ENCODE measurements around the gene KIRREL1. TPM values are rescaled to one million over a fixed set of nuclear protein-coding genes. Genes with fewer than 3 reads are reported as not detected.

The KIRREL1 gene
- total RNA-seq, 1 experiment from 2014 or later = 101 TPM

DNA sequence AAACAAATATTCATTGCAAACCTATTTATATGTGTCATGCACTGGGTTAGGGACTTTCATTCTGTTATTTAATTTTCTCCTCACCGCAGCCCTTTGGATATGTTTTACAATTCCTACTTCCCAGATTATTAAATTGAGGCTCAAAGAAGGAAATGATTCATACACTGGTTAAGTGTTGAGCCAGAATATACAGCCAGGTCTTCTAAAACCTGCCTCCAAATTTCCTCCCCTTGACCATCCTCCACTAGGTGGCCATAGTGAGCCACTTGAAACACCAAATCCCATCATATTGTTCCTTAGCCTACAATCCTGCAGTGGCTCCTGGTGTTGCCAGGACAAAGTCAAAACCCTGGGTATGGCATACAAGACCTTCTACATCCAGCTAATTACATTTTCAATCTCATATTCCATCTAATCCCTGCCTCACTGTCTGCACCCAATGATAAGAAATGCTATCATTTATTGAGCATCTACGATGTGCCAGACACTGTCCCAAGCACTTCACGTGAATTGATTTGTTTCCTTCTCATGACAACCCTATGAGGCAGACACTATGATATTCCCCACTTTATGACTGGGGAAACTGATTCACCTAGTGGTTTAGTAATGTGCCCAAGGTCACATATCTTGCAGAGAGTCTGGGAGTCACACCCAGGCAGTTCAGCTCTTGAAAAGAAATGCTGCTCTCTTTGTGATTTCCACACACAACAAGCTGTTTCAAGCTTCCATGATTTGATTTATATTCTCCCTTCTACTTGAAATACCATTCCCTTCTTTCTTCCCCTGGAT, 23.6 kb upstream of the KIRREL1 start:
- H3K27ac Mint-ChIP-seq (ENCODE audit: low read depth, unreplicated experiment) = peak overlapping the region; percentile 49
- no TSS peak for BruUV-seq (replicated peaks)

DNA sequence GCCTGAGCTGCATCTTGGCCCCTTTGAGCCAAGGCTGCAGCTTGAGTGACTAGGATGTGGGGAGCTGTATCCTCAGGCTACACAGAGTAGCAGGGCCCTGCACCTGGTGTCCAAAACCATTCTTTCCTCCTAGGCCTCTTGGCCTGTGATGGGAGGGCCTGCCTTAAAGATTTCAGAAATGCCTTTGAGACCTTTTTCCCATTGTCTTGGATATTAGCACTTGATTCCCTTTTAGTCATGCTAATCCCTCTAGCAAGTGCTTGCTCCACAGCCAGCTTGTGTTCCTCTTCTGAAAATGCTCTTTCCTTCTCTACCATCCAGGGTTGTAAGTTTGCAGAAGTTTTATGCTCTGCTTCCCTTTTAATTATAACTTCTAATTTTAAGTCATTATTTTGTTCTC, 21.7 kb upstream of the KIRREL1 start:
- no TSS peak for BruUV-seq (replicated peaks)
- TF ChIP-seq, protein P1, sequence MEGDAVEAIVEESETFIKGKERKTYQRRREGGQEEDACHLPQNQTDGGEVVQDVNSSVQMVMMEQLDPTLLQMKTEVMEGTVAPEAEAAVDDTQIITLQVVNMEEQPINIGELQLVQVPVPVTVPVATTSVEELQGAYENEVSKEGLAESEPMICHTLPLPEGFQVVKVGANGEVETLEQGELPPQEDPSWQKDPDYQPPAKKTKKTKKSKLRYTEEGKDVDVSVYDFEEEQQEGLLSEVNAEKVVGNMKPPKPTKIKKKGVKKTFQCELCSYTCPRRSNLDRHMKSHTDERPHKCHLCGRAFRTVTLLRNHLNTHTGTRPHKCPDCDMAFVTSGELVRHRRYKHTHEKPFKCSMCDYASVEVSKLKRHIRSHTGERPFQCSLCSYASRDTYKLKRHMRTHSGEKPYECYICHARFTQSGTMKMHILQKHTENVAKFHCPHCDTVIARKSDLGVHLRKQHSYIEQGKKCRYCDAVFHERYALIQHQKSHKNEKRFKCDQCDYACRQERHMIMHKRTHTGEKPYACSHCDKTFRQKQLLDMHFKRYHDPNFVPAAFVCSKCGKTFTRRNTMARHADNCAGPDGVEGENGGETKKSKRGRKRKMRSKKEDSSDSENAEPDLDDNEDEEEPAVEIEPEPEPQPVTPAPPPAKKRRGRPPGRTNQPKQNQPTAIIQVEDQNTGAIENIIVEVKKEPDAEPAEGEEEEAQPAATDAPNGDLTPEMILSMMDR (IDR thresholded peaks at IDR 0.05; ENCODE audit: unreplicated experiment) = no peak
- peaks cover 8% of the 10 kb centered on the region for H3K9me3 Mint-ChIP-seq (ENCODE audit: unreplicated experiment)
- ChIA-PET POLR2A (no interaction called here), CTCF (interaction anchor here (0.7 to 42.3 kb wide), 12 partner anchors 11 to 741 kb away, joined by 3 to 2587 read pairs (median 38); partner anchors contain the start of genes CD1D and KIRREL1)
- intact Hi-C loops (cut with micrococcal nuclease) = no loop called here
- no peak overlapping the region for H3K27ac Mint-ChIP-seq (ENCODE audit: low read depth, unreplicated experiment)
- H3K4me3 Mint-ChIP-seq (ENCODE audit: unreplicated experiment) = no peak overlapping the region
- H3K36me3 Mint-ChIP-seq (ENCODE audit: insufficient read depth, unreplicated experiment) = peaks cover 5% of the 10 kb centered on the region
- H3K4me1 Mint-ChIP-seq (ENCODE audit: insufficient read depth, unreplicated experiment) = peaks cover 28% of the 10 kb centered on the region
- no peaks in the 10 kb centered on the region for H3K27me3 Mint-ChIP-seq (ENCODE audit: insufficient read depth, unreplicated experiment)
- no peak for DNase-seq (ENCODE audit: unreplicated experiment)

More for the DNA sequence above, 23.6 kb upstream of the KIRREL1 start:
- no peaks in the 10 kb centered on the region for H3K27me3 Mint-ChIP-seq (ENCODE audit: insufficient read depth, unreplicated experiment)
- peaks cover 5% of the 10 kb centered on the region for H3K36me3 Mint-ChIP-seq (ENCODE audit: insufficient read depth, unreplicated experiment)
- DNase-seq (ENCODE audit: unreplicated experiment) = peak; percentile 95
- POLR2A ChIA-PET = interaction anchor here (0.6 to 3.0 kb wide), 15 partner anchors 16 to 1033 kb away, joined by 3 to 29 read pairs (median 8); a partner anchor contains a TSS
- TF ChIP-seq, protein P1 (IDR thresholded peaks at IDR 0.05; ENCODE audit: unreplicated experiment) = peak; percentile 94
- H3K4me3 Mint-ChIP-seq (ENCODE audit: unreplicated experiment) = peak overlapping the region; percentile 55
- peaks cover 8% of the 10 kb centered on the region for H3K9me3 Mint-ChIP-seq (ENCODE audit: unreplicated experiment)
- CTCF ChIA-PET = interaction anchor here (0.6 to 42.3 kb wide), 47 partner anchors 9 to 389 kb away, joined by 3 to 2587 read pairs (median 5); partner anchors contain the start of gene KIRREL1
- intact Hi-C loops (cut with micrococcal nuclease) = loop anchor here (1.0 to 2.0 kb wide), 8 partner anchors 22 to 1103 kb away; no protein-coding TSS in a partner anchor
- peaks cover 28% of the 10 kb centered on the region for H3K4me1 Mint-ChIP-seq (ENCODE audit: insufficient read depth, unreplicated experiment)

DNA sequence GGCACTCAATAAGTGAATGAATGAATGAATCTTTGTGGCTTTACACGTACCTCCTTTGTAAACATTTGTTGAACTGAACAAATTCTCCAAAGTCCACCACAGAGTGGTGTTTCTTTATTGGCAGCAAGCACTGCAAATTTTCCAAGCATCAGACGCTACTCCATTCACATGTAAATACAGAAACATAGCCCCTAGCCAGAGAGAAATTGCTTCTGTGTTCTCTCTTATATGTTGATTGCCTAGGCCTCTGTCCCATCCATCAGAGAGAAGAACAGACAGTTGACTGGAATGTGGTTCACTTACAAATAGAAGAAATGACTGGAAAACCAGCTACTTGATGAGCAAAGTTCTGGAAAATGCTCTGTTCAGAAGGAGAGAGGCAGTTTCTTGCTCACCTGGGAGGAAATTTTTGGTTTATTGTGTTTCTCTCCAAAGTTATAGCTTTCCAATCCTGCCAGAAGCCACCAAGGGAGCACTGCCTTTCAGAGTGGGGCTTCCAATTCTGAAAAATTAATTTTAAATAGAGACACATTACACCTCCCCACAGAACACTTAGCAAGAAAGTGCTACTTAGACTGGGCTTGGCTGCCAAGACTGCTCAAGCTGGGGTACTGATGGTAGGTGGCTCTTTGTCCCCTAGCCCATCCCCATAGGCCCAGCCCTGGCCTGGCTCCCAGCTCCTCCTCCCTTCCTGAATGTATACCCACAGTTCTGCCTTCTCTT, 18.1 kb upstream of the KIRREL1 start:
- TF ChIP-seq, protein P1 (IDR thresholded peaks at IDR 0.05; ENCODE audit: unreplicated experiment) = no peak
- POLR2A ChIA-PET = interaction anchor here (1.0 kb wide), 1 partner anchor 42 kb away, joined by 4 read pairs; no protein-coding TSS in a partner anchor
- Mint-ChIP-seq H3K36me3 (ENCODE audit: insufficient read depth, unreplicated experiment) (no peaks in the 10 kb centered on the region), H3K27me3 (ENCODE audit: insufficient read depth, unreplicated experiment) (no peaks in the 10 kb centered on the region), H3K27ac (ENCODE audit: low read depth, unreplicated experiment) (no peak overlapping the region), H3K9me3 (ENCODE audit: unreplicated experiment) (peaks cover 8% of the 10 kb centered on the region), H3K4me3 (ENCODE audit: unreplicated experiment) (no peak overlapping the region), H3K4me1 (ENCODE audit: insufficient read depth, unreplicated experiment) (peaks cover 3% of the 10 kb centered on the region)
- CTCF ChIA-PET = interaction anchor here (0.5 to 42.3 kb wide), 5 partner anchors 10 to 395 kb away, joined by 3 to 2587 read pairs (median 165); partner anchors contain the start of gene KIRREL1
- DNase-seq (ENCODE audit: unreplicated experiment) = no peak
- no TSS peak for BruUV-seq (replicated peaks)
- intact Hi-C loops (cut with micrococcal nuclease) = no loop called here

DNA sequence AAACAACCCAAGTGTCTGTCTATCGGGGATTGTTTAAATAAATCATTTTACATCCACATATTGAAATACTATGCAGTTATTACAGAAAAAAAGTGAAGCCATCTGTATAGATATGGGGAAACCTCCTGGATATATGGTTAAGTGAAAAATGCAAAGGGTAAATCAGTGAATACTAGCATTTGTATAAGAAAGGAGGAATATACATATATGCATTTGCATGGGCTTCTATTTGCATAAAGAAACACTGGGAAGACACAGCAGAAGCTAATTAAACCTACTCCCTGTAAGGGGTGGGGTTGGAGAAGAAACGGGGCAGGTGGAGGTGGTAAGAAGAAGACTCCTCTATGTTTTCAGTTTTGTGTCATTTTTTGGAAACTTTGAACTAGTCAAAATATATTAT, 16.6 kb upstream of the KIRREL1 start:
- BruUV-seq (replicated peaks) = no TSS peak
- no peaks in the 10 kb centered on the region for H3K27me3 Mint-ChIP-seq (ENCODE audit: insufficient read depth, unreplicated experiment)
- DNase-seq (ENCODE audit: unreplicated experiment) = no peak
- H3K4me1 Mint-ChIP-seq (ENCODE audit: insufficient read depth, unreplicated experiment) = no peaks in the 10 kb centered on the region
- ChIA-PET CTCF (interaction anchor here (0.9 to 42.3 kb wide), 6 partner anchors 11 to 397 kb away, joined by 3 to 2587 read pairs (median 84); partner anchors contain the start of gene KIRREL1), POLR2A (interaction anchor here (0.6 to 1.5 kb wide), 3 partner anchors 8 to 15 kb away, joined by 3 read pairs; no protein-coding TSS in a partner anchor)
- no peaks in the 10 kb centered on the region for H3K36me3 Mint-ChIP-seq (ENCODE audit: insufficient read depth, unreplicated experiment)
- peaks cover 8% of the 10 kb centered on the region for H3K9me3 Mint-ChIP-seq (ENCODE audit: unreplicated experiment)
- no peak overlapping the region for H3K4me3 Mint-ChIP-seq (ENCODE audit: unreplicated experiment)
- H3K27ac Mint-ChIP-seq (ENCODE audit: low read depth, unreplicated experiment) = no peak overlapping the region
- intact Hi-C loops (cut with micrococcal nuclease) = no loop called here
- TF ChIP-seq, protein P1 (IDR thresholded peaks at IDR 0.05; ENCODE audit: unreplicated experiment) = no peak
